IPS DF 6.9 (cell line): ENCODE results near the gene WDR20.

Source experiments
- DNase-seq: peaks from one replicate; pipeline ENCODE4 v3.0.0-alpha.2; 2013; ENCODE audit warnings: low read depth, low spot score
- H3K27ac ChIP-seq: one replicate; pipeline ENCODE4 v1.5.1; 2013; ENCODE audit warnings: low read length, control low read depth
- H3K27me3 ChIP-seq: 2 replicates; pipeline ENCODE4 v1.6.1; 2013; ENCODE audit warnings: mild to moderate bottlenecking, low read length; ENCODE audit not compliant: control insufficient read depth, insufficient read depth
- H3K36me3 ChIP-seq: 2 replicates; pipeline ENCODE4 v1.6.1; 2013; ENCODE audit warnings: low read length; ENCODE audit not compliant: control insufficient read depth, insufficient read depth
- H3K4me1 ChIP-seq: 2 replicates; pipeline ENCODE4 v1.6.1; 2013; ENCODE audit warnings: low read length; ENCODE audit not compliant: control insufficient read depth, insufficient read depth
- H3K4me3 ChIP-seq: 2 replicates; pipeline ENCODE4 v1.5.1; 2013; ENCODE audit warnings: mild to moderate bottlenecking, low read length
- H3K9me3 ChIP-seq: 2 replicates; pipeline ENCODE4 v1.6.1; 2013; ENCODE audit warnings: low read length, inconsistent platforms; ENCODE audit not compliant: control insufficient read depth, insufficient read depth
- WGBS: extraction: QIAGEN DNeasy Blood & Tissue Kit; methylation state at CpG from one replicate; pipeline ENCODE4 v1.1.7; 2013; ENCODE audit warnings: mixed read lengths, missing lambda C conversion rate; ENCODE audit not compliant: insufficient read length, insufficient coverage; 5-methylcytosine and 5-hydroxymethylcytosine counted together

The WDR20 gene

DNA sequence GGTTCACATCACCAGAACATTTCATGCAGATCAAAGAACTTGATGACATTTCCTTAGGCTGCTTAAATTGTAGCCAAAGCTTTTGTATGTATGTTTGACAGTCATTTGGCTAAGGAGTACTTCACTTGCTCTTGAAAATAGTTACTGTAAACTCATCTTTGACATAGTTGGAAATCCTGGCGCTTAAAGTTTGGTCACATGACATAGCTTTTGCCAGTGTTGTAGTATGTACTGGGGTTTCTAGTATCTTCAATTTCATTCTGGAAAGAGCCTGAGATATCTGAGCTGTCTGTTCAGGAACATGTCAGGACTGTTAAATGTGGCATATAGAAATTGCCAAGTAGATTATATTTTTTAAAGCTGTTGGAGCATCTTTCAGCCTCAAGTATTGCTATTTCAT lies 55.7 kb downstream of the WDR20 start:
- peaks cover 2% of the 10 kb centered on the region; the same call in 1 of the 2 replicates for H3K4me1 ChIP-seq
- WGBS = no CpG with 5 or more reads among the region's 1 CpG
- no peak for DNase-seq
- peaks cover 3% of the 10 kb centered on the region; the same call in 1 of the 2 replicates for H3K36me3 ChIP-seq
- no peak overlapping the region for H3K27ac ChIP-seq
- H3K9me3 ChIP-seq = no peaks in the 10 kb centered on the region
- H3K27me3 ChIP-seq = no peaks in the 10 kb centered on the region
- no peak overlapping the region for H3K4me3 ChIP-seq

GRCh38 chr14:102196039-102196901 lies 56.6 kb downstream of the WDR20 start:
- Histone ChIP-seq H3K27ac (no peak overlapping the region), H3K4me3 (no peak overlapping the region), H3K4me1 (peaks cover 2% of the 10 kb centered on the region; the same call in 1 of the 2 replicates), H3K27me3 (no peaks in the 10 kb centered on the region), H3K9me3 (no peaks in the 10 kb centered on the region), H3K36me3 (peaks cover 3% of the 10 kb centered on the region; the same call in 1 of the 2 replicates)
- no peak for DNase-seq
- WGBS = no CpG with 5 or more reads among the region's 6 CpGs

DNA sequence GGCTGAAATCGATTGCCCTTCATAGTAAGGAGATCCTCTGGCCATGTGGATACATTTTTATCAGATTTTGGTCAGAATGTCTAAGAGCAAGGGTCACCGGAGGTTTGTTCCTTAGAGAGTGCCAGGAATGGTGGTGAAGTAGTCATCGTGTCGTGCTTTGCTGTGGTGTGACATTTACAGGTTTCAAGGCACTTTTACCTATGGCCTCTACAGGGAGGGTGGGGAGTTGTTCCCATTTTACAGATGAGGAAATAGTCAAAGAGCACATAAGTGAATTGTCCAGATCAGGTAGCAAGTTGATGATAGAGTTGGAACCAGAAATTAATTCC lies 57.2 kb downstream of the WDR20 start:
- no peak overlapping the region for H3K27ac ChIP-seq
- no peaks in the 10 kb centered on the region for H3K27me3 ChIP-seq
- DNase-seq = no peak
- H3K36me3 ChIP-seq = peaks cover 3% of the 10 kb centered on the region; the same call in 1 of the 2 replicates
- H3K4me1 ChIP-seq = peaks cover 2% of the 10 kb centered on the region; the same call in 1 of the 2 replicates
- no peak overlapping the region for H3K4me3 ChIP-seq
- H3K9me3 ChIP-seq = no peaks in the 10 kb centered on the region
- WGBS = no CpG with 5 or more reads among the region's 4 CpGs

DNA sequence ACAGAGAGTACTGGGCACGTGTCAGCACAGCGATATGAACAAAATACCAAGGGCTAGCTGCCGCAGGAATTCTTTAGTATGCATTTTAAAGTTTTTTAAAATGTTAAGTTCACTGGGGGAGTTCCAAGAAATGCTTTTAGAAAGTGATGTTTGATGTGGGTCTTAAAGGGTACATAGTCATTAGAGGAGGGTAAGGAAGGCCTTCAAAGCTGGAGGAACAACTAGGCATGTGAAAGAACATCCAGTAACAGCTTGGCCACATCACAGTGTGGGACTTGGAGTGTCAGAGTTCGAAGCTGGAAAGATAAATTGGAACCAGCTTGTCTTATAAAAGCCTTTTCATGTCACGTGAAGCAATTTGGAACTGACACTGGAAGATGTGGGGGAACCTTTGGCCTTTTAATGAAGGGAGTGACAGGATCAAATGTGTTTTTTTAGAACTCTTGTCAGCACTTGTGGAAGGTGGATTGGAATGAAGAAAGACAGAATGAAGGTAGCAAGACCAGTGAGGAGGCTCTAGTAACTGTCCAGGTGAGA lies 57.7 kb downstream of the WDR20 start:
- no peaks in the 10 kb centered on the region for H3K9me3 ChIP-seq
- no peak for DNase-seq
- no CpG with 5 or more reads among the region's 5 CpGs for WGBS
- H3K4me1 ChIP-seq = peaks cover 2% of the 10 kb centered on the region; the same call in 1 of the 2 replicates
- no peaks in the 10 kb centered on the region for H3K27me3 ChIP-seq
- peaks cover 3% of the 10 kb centered on the region; the same call in 1 of the 2 replicates for H3K36me3 ChIP-seq
- no peak overlapping the region for H3K4me3 ChIP-seq
- no peak overlapping the region for H3K27ac ChIP-seq

DNA sequence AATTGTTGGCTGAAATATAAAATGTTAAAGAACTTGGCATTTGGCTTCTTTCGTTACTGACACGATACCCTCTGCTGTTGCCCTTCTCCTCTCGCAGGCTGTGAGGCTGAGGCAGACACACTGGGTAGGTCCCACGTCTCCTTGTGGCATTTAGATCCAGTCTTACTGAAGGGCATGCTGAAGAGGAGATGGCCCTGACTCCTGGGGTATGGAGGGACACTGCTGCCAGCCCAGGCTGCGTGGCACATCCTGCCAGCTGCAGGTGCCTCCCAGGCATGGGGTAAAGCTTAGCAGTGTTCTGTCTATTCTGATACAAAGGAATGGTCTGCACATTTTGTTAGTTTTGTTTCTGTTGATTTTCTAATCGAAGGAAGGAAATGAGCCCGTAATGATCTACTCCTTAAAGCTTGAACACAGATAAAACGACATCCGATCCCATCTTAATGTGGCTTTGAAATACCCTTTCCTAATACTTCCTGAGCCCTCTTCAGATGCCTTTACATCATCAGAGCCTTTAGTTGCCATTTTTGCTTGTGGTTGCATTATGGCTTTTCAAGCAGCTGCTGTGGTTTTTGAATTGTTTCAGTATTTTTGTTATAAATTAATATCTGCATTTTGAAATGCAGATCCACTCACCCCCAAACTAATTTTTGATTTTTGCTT lies 61.1 kb downstream of the WDR20 start:
- H3K4me1 ChIP-seq = no peaks in the 10 kb centered on the region
- H3K9me3 ChIP-seq = no peaks in the 10 kb centered on the region
- no peaks in the 10 kb centered on the region for H3K27me3 ChIP-seq
- no peak overlapping the region for H3K4me3 ChIP-seq
- no CpG with 5 or more reads among the region's 9 CpGs for WGBS
- no peak for DNase-seq
- peaks cover 3% of the 10 kb centered on the region; the same call in 1 of the 2 replicates for H3K36me3 ChIP-seq
- H3K27ac ChIP-seq = no peak overlapping the region

GRCh38 chr14:102201353-102201738 lies 61.6 kb downstream of the WDR20 start:
- Histone ChIP-seq H3K9me3 (no peaks in the 10 kb centered on the region), H3K4me3 (no peak overlapping the region), H3K4me1 (no peaks in the 10 kb centered on the region), H3K36me3 (peaks cover 3% of the 10 kb centered on the region; the same call in 1 of the 2 replicates), H3K27me3 (no peaks in the 10 kb centered on the region), H3K27ac (no peak overlapping the region)
- no peak for DNase-seq
- WGBS = 100% methylated on average over 1 of the region's 9 CpGs

- no peaks in the 10 kb centered on the region for H3K4me1 ChIP-seq
- no peak overlapping the region for H3K4me3 ChIP-seq
- H3K27me3 ChIP-seq = no peaks in the 10 kb centered on the region
- peaks cover 3% of the 10 kb centered on the region; the same call in 1 of the 2 replicates for H3K36me3 ChIP-seq
- no peaks in the 10 kb centered on the region for H3K9me3 ChIP-seq
- no peak for DNase-seq
- no peak overlapping the region for H3K27ac ChIP-seq
- WGBS = no CpG with 5 or more reads among the region's 4 CpGs
Measured at GRCh38 chr14:102201776-102202175, 62.1 kb downstream of the WDR20 start.

DNA sequence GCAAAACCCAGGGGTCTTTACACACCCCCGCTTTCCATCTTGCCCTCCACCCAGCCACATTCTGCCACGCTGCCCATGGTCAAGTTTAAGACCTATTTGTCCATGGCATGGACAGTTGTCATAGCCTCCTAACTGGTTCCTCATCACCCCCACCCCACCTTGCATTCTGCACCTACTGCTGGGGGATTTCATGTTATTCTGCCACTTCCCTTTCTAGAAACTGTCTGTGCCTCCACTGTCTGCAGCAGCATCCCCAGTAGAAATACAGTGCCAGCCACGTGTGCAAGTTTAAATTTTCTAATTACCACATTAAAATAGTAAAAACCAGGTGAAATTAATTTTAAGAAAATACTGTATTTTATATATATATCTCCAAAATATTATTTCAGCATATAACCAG lies 63.2 kb downstream of the WDR20 start:
- H3K9me3 ChIP-seq = no peaks in the 10 kb centered on the region
- no peak for DNase-seq
- H3K36me3 ChIP-seq = no peaks in the 10 kb centered on the region; the same call in 1 of the 2 replicates
- H3K27me3 ChIP-seq = no peaks in the 10 kb centered on the region
- no peak overlapping the region for H3K27ac ChIP-seq
- no peaks in the 10 kb centered on the region for H3K4me1 ChIP-seq
- H3K4me3 ChIP-seq = no peak overlapping the region
- no CpG with 5 or more reads among the region's 3 CpGs for WGBS

DNA sequence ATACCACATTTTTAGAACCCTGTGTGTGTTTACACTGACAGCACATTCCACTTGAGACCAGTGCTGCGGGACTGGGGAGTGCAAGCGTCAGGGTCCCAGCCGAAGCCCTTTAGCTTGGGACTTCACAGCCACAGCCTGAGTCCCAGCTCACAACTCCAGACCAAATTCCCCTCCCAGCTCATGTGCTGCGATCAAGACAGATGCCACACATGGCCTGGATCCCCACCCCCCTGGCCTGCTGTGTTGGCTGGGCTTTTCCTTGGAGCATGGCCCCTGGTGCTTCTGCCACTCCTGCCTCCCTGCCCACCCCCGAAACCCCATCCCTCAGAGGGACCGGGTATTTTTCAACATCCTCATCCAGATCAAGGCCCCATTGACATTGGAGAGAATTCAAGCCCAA lies 63.7 kb downstream of the WDR20 start:
- H3K9me3 ChIP-seq = no peaks in the 10 kb centered on the region
- H3K4me1 ChIP-seq = no peaks in the 10 kb centered on the region
- H3K27me3 ChIP-seq = no peaks in the 10 kb centered on the region
- H3K36me3 ChIP-seq = no peaks in the 10 kb centered on the region; the same call in 1 of the 2 replicates
- WGBS = no CpG with 5 or more reads among the region's 6 CpGs
- no peak for DNase-seq
- no peak overlapping the region for H3K27ac ChIP-seq
- no peak overlapping the region for H3K4me3 ChIP-seq

GRCh38 chr14:102205560-102205959 lies 65.9 kb downstream of the WDR20 start:
- H3K9me3 ChIP-seq = no peaks in the 10 kb centered on the region
- DNase-seq = no peak
- WGBS = no CpG with 5 or more reads among the region's 5 CpGs
- no peak overlapping the region for H3K4me3 ChIP-seq
- no peak overlapping the region for H3K27ac ChIP-seq
- peaks cover 2% of the 10 kb centered on the region; the same call in 1 of the 2 replicates for H3K4me1 ChIP-seq
- no peaks in the 10 kb centered on the region for H3K27me3 ChIP-seq
- H3K36me3 ChIP-seq = peaks cover 2% of the 10 kb centered on the region; the same call in 1 of the 2 replicates
